Activated T-cell treated with anti-CD3 and anti-CD28 coated beads, Interleukin-2, amount 50 U/mL, for 24 hours (primary cell): Measurements from ENCODE around the gene PDLIM1.

Experiments
- DNase-seq: peaks from one replicate; pipeline ENCODE4 v3.0.0-alpha.2; 2020
- H3K27ac Mint-ChIP-seq: 2 replicates; pipeline ENCODE4 v1.8.0; 2020; ENCODE audit warnings: mild to moderate bottlenecking, mixed read lengths
- H3K27me3 Mint-ChIP-seq: 2 replicates; pipeline ENCODE4 v1.8.0; 2020; ENCODE audit warnings: mixed read lengths
- H3K36me3 Mint-ChIP-seq: 2 replicates; pipeline ENCODE4 v1.8.0; 2020; ENCODE audit warnings: low read depth, mixed read lengths
- H3K4me1 Mint-ChIP-seq: 2 replicates; pipeline ENCODE4 v1.8.0; 2020; ENCODE audit warnings: low read depth, mixed read lengths
- H3K4me3 Mint-ChIP-seq: 2 replicates; pipeline ENCODE4 v1.8.0; 2020; ENCODE audit warnings: mild to moderate bottlenecking, moderate library complexity, mixed read lengths
- H3K9me3 Mint-ChIP-seq: 2 replicates; pipeline ENCODE4 v1.8.0; 2020; ENCODE audit warnings: mixed read lengths

The PDLIM1 gene

DNA sequence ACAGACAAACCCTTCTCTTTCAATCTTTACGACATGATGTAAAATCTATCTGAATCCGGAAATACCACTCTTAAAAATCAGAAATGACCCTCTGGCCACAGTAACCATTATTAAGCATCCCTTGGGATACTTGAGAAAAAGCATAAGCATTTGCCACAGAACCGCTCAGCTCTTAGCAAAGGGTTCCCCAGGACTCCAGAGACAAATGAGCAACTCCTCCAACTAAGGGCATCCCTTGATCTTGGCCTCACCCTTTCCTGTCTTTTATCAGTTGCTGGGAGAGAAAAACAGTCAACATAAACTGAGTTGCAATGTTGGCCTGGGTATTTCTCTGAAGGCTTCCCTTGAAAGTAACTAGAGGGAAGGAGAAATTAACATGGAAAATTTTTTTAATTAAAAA, 3.5 kb downstream of the PDLIM1 start:
- H3K9me3 Mint-ChIP-seq = no peaks in the 10 kb centered on the region
- peaks cover 51% of the 10 kb centered on the region for H3K27me3 Mint-ChIP-seq
- H3K4me3 Mint-ChIP-seq = no peak overlapping the region
- H3K27ac Mint-ChIP-seq = no peak overlapping the region
- H3K36me3 Mint-ChIP-seq = no peaks in the 10 kb centered on the region
- no peak for DNase-seq
- peaks cover 7% of the 10 kb centered on the region for H3K4me1 Mint-ChIP-seq

DNA sequence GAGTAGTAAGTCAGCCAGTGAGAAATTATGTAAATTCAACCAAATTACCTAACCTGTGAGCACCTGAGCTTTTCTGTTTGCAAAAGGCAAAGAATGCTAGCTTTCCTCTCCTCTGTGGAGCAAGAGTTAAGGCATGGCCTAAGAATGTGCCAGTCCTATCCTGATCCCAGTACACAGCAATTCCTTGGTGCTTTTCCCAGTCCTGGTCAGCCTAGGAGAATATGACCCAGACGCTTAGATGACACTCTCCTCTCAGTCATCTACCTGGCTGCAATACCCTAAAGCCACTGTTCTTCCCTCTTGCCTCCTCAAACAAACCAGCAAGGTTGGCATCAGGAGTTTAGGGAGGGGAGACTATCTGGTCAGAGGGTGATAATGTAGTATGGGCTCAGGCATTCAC, 4.1 kb downstream of the PDLIM1 start:
- no peaks in the 10 kb centered on the region for H3K9me3 Mint-ChIP-seq
- no peak overlapping the region for H3K27ac Mint-ChIP-seq
- no peaks in the 10 kb centered on the region for H3K36me3 Mint-ChIP-seq
- H3K27me3 Mint-ChIP-seq = peaks cover 46% of the 10 kb centered on the region
- peaks cover 7% of the 10 kb centered on the region for H3K4me1 Mint-ChIP-seq
- H3K4me3 Mint-ChIP-seq = no peak overlapping the region
- no peak for DNase-seq

- H3K36me3 Mint-ChIP-seq = no peaks in the 10 kb centered on the region
- DNase-seq = no peak
- H3K27me3 Mint-ChIP-seq = peaks cover 38% of the 10 kb centered on the region
- peaks cover 4% of the 10 kb centered on the region for H3K4me1 Mint-ChIP-seq
- H3K4me3 Mint-ChIP-seq = no peak overlapping the region
- no peaks in the 10 kb centered on the region for H3K9me3 Mint-ChIP-seq
- no peak overlapping the region for H3K27ac Mint-ChIP-seq
Measured at GRCh38 chr10:95285556-95285955, 5.2 kb downstream of the PDLIM1 start.

DNA sequence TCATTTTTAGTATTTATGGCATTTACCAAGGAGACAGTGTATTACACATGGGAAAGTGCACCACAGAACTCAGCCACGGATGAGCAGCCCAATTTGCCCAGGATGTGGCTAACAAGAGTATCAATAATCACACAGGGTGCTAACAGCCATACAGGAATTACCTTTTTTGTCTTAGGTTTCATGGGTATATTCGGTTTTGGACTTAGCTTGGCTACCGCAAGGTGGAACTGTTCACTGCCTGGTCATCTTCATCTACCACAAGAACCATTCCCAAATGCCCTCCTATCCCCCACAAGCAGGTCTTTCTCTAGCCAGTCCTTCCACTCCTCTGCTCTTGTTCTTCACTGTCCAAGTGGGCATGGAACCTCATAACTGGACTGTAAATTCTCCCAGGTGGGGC, 6.0 kb downstream of the PDLIM1 start:
- H3K36me3 Mint-ChIP-seq = no peaks in the 10 kb centered on the region
- H3K27me3 Mint-ChIP-seq = peaks cover 32% of the 10 kb centered on the region
- no peak overlapping the region for H3K4me3 Mint-ChIP-seq
- H3K27ac Mint-ChIP-seq = no peak overlapping the region
- H3K4me1 Mint-ChIP-seq = no peaks in the 10 kb centered on the region
- no peak for DNase-seq
- H3K9me3 Mint-ChIP-seq = no peaks in the 10 kb centered on the region

DNA sequence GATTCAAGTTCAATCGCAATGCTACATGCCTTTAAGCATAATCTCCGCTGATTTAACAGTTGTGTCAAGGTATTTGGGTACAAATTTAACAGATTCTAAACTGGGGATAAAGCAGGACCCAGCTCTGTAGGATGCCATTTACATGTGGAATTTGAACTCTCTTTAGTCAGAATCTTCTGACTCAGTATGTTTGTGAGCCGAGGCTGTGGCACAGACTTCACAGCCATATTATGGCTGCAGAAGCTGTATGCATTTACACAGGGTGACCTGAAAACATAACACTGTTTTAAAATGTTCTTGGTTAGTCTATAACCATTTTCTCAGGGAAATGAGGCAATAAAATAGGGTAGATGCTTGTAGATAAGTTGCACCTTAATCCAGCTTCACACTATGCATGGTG, 8.7 kb downstream of the PDLIM1 start:
- Mint-ChIP-seq H3K36me3 (no peaks in the 10 kb centered on the region), H3K4me3 (no peak overlapping the region), H3K27me3 (peaks cover 12% of the 10 kb centered on the region), H3K4me1 (no peaks in the 10 kb centered on the region), H3K9me3 (no peaks in the 10 kb centered on the region), H3K27ac (no peak overlapping the region)
- no peak for DNase-seq

DNA sequence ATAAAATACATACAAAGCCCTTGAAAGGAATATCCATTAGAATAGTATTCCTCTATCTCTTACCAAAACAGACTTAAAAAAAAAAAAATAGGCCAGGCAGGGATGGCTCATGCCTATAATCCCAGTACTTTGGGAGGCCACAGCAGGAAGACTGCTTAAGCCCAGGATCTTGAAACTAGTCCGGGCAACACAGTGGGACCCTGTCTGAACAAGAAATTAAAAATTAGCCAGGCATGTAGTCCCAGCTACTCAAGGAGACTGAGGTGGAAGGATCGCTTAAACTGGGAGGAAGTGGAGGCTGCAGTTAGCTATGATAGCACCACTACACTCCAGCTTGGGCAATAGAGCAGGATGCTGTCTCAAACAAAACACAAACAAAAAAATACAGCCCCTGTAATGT, 9.6 kb downstream of the PDLIM1 start:
- H3K27ac Mint-ChIP-seq = no peak overlapping the region
- H3K27me3 Mint-ChIP-seq = peaks cover 7% of the 10 kb centered on the region
- H3K4me3 Mint-ChIP-seq = no peak overlapping the region
- H3K4me1 Mint-ChIP-seq = no peaks in the 10 kb centered on the region
- no peaks in the 10 kb centered on the region for H3K36me3 Mint-ChIP-seq
- H3K9me3 Mint-ChIP-seq = no peaks in the 10 kb centered on the region
- DNase-seq = no peak

- Mint-ChIP-seq H3K9me3 (no peaks in the 10 kb centered on the region), H3K4me3 (no peak overlapping the region), H3K4me1 (no peaks in the 10 kb centered on the region), H3K27me3 (peaks cover 5% of the 10 kb centered on the region), H3K27ac (no peak overlapping the region), H3K36me3 (no peaks in the 10 kb centered on the region)
- no peak for DNase-seq
Measured at GRCh38 chr10:95280637-95281036, 10.2 kb downstream of the PDLIM1 start.

GRCh38 chr10:95279042-95279820, 11.6 kb downstream of the PDLIM1 start:
- Mint-ChIP-seq H3K36me3 (no peaks in the 10 kb centered on the region), H3K27me3 (peaks cover 3% of the 10 kb centered on the region), H3K27ac (no peak overlapping the region), H3K4me1 (no peaks in the 10 kb centered on the region), H3K4me3 (no peak overlapping the region), H3K9me3 (no peaks in the 10 kb centered on the region)
- DNase-seq = no peak

- Mint-ChIP-seq H3K9me3 (no peaks in the 10 kb centered on the region), H3K27me3 (no peaks in the 10 kb centered on the region), H3K4me3 (no peak overlapping the region), H3K36me3 (no peaks in the 10 kb centered on the region), H3K27ac (no peak overlapping the region), H3K4me1 (no peaks in the 10 kb centered on the region)
- DNase-seq = no peak
Measured at GRCh38 chr10:95278061-95278988, 12.5 kb downstream of the PDLIM1 start.

DNA sequence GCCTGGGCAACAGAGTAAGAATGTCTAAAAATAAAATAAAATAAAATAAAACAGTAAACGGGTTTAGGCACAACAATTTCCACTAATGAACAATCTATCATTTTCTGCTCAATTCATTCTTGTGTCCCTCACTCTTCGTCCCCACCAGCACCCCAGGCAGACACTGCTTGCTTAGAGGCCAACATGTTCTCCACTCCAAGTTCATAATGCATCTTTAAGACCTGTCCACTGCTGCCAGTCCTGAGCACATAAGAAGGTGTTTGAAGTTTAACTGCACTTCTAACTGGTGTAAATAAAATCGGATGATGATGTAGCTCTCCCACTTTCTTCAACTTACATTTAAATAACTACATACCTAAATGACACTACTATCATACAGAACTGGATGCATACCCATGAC, 13.2 kb downstream of the PDLIM1 start:
- no peak for DNase-seq
- Mint-ChIP-seq H3K27me3 (no peaks in the 10 kb centered on the region), H3K36me3 (no peaks in the 10 kb centered on the region), H3K9me3 (no peaks in the 10 kb centered on the region), H3K4me1 (no peaks in the 10 kb centered on the region), H3K4me3 (no peak overlapping the region), H3K27ac (no peak overlapping the region)

DNA sequence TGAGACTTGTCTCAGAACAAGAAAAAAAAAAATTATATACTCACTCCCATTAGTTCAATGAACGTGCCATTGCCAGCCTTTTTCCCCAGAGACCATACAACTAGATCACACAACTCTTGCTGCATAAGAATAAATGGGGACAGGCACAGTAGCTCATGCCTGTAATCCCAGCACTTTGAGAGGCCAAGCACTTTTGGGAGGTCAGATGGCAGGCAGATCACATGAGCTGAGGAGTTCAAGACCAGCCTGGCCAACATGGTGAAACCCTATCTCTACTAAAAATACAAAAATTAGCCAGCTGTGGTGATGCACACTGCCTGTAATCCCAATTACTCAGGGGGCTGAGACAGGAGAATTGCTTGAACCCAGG, 13.6 kb downstream of the PDLIM1 start:
- no peaks in the 10 kb centered on the region for H3K27me3 Mint-ChIP-seq
- no peaks in the 10 kb centered on the region for H3K36me3 Mint-ChIP-seq
- no peaks in the 10 kb centered on the region for H3K4me1 Mint-ChIP-seq
- no peaks in the 10 kb centered on the region for H3K9me3 Mint-ChIP-seq
- no peak overlapping the region for H3K27ac Mint-ChIP-seq
- H3K4me3 Mint-ChIP-seq = no peak overlapping the region
- DNase-seq = no peak

DNA sequence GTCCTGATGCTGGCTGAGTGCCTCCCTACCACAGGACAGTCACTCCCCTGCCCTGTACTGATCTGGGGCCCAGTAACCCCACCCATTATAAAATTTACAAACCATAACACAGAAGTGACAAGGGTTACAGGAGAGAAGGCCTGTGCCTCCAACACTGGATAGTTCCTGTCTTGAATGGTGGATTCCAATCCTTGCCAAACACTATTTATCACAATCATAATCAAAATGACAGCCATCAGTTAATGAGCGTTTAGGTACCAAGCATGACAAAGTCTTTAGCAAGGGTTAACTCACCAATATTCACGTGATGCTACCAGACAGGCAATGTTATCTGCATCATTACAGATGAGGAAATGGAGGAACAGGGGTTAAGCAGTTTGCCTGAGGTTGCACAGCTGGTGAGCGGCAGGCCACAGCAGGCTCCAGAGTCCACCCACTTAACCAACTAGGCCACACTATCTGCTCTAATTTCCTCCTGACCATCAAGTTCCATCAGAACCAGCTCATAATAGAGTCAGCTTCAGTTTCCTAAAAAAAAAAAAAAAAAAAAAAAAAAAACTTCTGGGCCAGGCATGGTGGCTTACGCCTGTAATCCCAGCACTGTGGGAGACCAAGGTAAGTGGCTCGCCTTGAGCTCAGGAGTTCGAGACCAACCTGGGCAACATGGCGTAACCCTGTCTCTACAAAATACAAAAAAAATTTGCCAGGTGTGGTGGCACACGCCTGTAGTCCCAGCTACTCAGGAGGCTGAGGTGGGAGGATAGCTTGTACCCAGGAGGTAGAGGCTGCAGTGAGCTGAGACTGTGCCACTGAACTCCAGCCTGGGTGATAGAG, 14.2 kb downstream of the PDLIM1 start:
- no peaks in the 10 kb centered on the region for H3K27me3 Mint-ChIP-seq
- H3K36me3 Mint-ChIP-seq = no peaks in the 10 kb centered on the region
- no peak overlapping the region for H3K27ac Mint-ChIP-seq
- no peaks in the 10 kb centered on the region for H3K9me3 Mint-ChIP-seq
- H3K4me3 Mint-ChIP-seq = no peak overlapping the region
- H3K4me1 Mint-ChIP-seq = no peaks in the 10 kb centered on the region
- no peak for DNase-seq

DNA sequence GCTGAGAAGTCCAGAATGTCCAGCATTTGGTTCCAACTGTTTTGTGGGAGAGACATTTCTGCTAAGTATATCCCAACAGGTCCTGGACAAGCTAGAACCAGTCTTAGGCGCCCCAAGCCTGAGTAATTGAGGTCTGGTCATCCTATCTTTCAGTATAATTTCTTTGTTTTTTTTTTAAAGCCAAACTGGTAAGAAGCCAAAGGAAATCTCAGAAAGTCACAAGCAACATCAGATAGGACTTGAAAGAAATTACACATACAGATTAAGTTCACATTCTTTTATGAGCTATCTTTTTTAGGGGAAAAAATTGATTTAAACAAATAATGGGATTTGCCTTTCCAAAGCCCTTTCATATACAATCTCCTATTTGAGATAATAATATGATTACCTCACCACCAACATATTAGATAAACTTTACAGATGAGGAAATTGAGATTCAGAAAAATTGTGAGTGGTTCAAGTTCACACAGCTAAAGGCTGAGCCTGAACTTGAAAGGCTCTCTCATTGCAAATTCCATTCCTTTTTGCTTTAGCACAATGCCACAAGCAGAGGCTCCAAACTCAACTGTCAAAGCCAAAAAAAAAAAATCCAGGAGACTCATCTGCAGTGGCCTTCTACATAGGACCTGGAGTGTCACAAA, 15.0 kb downstream of the PDLIM1 start:
- no peak for DNase-seq
- Mint-ChIP-seq H3K4me1 (no peaks in the 10 kb centered on the region), H3K4me3 (no peak overlapping the region), H3K9me3 (no peaks in the 10 kb centered on the region), H3K36me3 (no peaks in the 10 kb centered on the region), H3K27me3 (no peaks in the 10 kb centered on the region), H3K27ac (no peak overlapping the region)
